VCaP (cell line): ENCODE results near the gene ESPL1.
A peak's percentile ranks its signal among the peaks of the same experiment; 100 is the strongest.

Source experiments
- H3K27ac ChIP-seq: fragments of 450-650 bp; 2 replicates; pipeline ENCODE4 v1.5.1; 2017
- CTCF ChIP-seq: fragments of 450-650 bp; conservative IDR thresholded peaks from 2 replicates; pipeline ENCODE4 v1.5.1; 2017; ENCODE audit warnings: mild to moderate bottlenecking, moderate library complexity

The ESPL1 gene

GRCh38 chr12:53313996-53314395 lies 45.9 kb downstream of the ESPL1 start:
- TF ChIP-seq CTCF, result no peak
- H3K27ac ChIP-seq, result no peak overlapping the region

GRCh38 chr12:53320352-53321195 lies 52.5 kb downstream of the ESPL1 start:
- H3K27ac ChIP-seq, result peak overlapping the region; percentile 95
- no peak for TF ChIP-seq CTCF

DNA sequence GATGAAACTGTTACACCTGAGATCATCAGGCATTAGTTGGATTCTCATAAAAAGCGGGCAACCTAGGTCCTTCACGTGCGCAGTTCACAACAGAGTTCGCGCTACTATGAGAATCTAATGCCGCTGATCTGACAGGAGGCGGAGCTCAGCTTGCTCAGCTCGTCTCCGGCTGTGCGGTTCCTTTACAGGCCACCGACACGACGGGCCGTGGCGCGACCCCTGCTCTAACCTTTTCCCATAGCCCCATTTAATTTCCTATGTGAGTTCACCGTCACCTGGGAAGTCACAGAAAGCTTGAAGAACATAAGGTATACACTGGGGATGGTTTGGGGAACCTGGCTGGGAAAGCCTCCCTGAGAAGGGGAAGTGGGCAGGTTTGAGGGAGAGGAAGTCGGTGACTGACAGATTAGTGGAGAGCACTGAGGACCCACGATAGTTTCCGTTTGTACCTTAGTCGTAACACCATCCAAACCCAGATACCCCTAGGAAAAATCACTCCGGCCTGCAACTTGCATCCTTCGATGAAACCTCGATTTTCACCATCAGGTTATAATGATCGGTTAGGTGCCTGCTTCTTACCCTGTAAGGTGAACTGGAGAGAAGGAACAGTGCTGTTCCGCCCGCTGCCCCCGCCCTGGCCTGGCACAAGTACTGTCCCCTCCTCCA lies 56.1 kb downstream of the ESPL1 start:
- TF ChIP-seq CTCF, result no peak
- peak overlapping the region; percentile 80 for H3K27ac ChIP-seq

- peak; percentile 89 for TF ChIP-seq CTCF
- H3K27ac ChIP-seq, result peak overlapping the region; percentile 80
Measured at GRCh38 chr12:53324779-53325510, 56.8 kb downstream of the ESPL1 start.

DNA sequence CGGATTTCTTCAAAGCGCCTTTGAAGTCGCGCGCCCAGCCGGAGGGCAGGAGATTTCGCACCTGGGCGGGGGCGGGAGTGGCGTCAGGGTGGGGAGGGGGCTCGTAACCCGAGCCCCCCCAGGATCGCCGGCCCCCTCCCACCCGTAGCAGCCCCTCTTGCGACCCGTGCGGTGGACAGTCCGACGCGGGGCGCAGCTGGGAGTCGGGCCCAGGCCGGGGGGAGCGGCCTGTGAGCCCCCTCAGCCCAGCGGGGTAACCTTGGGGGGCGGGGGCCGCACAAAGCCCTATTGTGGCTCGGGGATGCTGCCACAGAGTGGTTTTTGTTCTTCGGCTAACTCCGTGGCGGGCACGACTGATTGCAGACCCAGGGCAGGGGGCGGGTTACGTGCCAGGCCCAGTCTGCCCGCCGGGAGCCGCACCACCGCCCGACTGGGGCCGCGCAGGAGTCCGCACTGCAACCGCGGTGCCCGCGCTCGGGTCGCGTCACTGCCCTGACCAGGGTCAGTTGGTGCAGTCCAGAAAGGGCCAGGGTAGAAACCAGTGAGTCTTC lies 57.5 kb downstream of the ESPL1 start:
- peak overlapping the region; percentile 80 for H3K27ac ChIP-seq
- TF ChIP-seq CTCF, result no peak

- H3K27ac ChIP-seq, result no peak overlapping the region
- no peak for TF ChIP-seq CTCF
Measured at GRCh38 chr12:53326460-53327185, 58.5 kb downstream of the ESPL1 start.
